Panc1 (cell line): Measurements from ENCODE around the gene MAPK14.

ENCODE experiments used
- CTCF ChIP-seq: fragments of 450-650 bp; IDR thresholded peaks from 2 replicates; pipeline ENCODE4 v1.5.1; 2017; ENCODE audit warnings: mild to moderate bottlenecking
- POLR2AphosphoS5 ChIP-seq: IDR thresholded peaks from 2 replicates; pipeline ENCODE4 v1.6.1; 2012; ENCODE audit warnings: mild to moderate bottlenecking, low read depth, low read length, moderate library complexity
- REST ChIP-seq, 2 experiments: IDR thresholded peaks; 2 replicates each; pipeline ENCODE4 v1.6.1; 2011 to 2012; ENCODE audit warnings: low read depth in 2 of 2, control low read depth in 1 of 2, low read length in 1 of 2, mild to moderate bottlenecking in 1 of 2, moderate library complexity in 1 of 2; ENCODE audit not compliant: insufficient read depth in 1 of 2
- TCF7L2 ChIP-seq: IDR thresholded peaks from 2 replicates; pipeline ENCODE4 v1.6.1; 2011; ENCODE audit warnings: mild to moderate bottlenecking, low read depth, low read length, inconsistent platforms

- TF ChIP-seq CTCF (no peak), POLR2AphosphoS5 (no peak), TCF7L2 (no peak), REST (IDR thresholded peaks at IDR 0.05; ENCODE audit: insufficient read depth in 1 of 2, low read depth in 2 of 2, low read length in 1 of 2) (no peak)
Observed at GRCh38 chr6:36078159-36078558, 50.6 kb downstream of the MAPK14 start.
